ENCODE data around the gene CCDC7. TPM values are rescaled to one million over a fixed set of nuclear protein-coding genes. Genes with fewer than 3 reads are reported as not detected.
"Not testable (repeated sequence)": the region's sequence is repeated elsewhere in the genome, so short reads cannot be mapped to it uniquely, and the experiment has no call there.

The CCDC7 gene
- polyA plus RNA-seq (2013, experiment 1 of 2) = 1.0 TPM
- polyA plus RNA-seq (2013, experiment 2 of 2) = 0.67 TPM

DNA sequence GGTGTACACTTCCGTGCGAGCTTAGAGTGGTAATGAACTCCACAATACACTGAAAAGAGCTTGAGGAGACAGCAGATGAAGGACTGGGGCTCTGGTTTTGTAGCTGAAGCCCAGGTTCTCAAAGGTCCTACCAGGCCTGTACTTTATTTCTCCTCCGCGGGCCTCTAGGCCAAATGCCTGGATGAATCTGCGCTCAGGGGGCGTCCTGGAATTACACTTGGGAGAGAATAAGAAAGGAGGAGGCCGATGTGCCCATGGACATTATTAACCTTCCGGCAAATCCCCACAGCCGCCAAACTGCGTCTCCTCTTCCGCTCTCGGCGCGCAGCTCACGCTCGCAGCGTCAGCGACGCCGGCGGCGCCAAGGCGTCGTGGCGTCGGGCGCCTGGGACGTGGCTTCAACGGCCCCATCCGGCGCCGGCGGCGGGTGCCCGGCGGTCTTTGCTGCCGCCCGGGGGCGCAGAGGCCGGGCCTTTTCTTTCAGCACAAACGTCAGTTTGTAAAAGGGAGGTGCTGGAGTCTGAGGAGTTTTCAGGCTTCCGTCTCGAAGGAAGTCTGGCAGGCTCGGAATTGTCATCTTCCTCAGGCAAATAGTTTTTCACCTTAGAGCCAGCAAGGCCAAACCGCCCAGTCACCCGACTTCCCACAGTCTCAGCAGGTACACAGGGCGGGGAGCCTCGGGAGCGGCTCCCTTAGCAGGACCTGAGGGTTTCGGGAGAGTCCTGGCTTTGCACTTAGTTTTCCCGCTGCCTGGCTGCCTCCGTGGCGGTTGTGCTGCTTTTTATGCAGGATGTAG is at the start of gene CCDC7:
Gene CCDC7, plus strand, starts transcription at position 401 of the 796 bp plus-strand sequence. CDS start 5,503 bp downstream, outside the sequence.
- Histone ChIP-seq H3K4me2 (ENCODE audit: low read length, poor library complexity, severe bottlenecking) (peak within 1 kb of the TSS; percentile 86), H3K23ac (ENCODE audit: low read length in 2 of 2) (peak within 1 kb of the TSS in 1 of 2 experiments; percentile 96), H3K4me1 (ENCODE audit: control insufficient read depth, insufficient read depth, low read depth, low read length) (no peaks in the 10 kb centered on the region), H3K18ac (ENCODE audit: low read depth in 1 of 2, low read length in 2 of 2) (peak within 1 kb of the TSS; percentile 90 to 92), H2AFZ (ENCODE audit: low read depth, low read length) (peak within 1 kb of the TSS; percentile 89), H2AK5ac (ENCODE audit: low read length, severe bottlenecking) (peak within 1 kb of the TSS; percentile 91), H3K9ac (ENCODE audit: low read length) (peak within 1 kb of the TSS; percentile 100), H3K27me3 (ENCODE audit: control insufficient read depth in 1 of 2, insufficient read depth in 1 of 2, low read length in 2 of 2) (peaks cover 2 to 3% of the 10 kb centered on the region in 2 experiments), H4K91ac (ENCODE audit: low read length) (peak within 1 kb of the TSS; percentile 88), H3K27ac (ENCODE audit: low read length, poor library complexity, severe bottlenecking) (peak within 1 kb of the TSS; percentile 96), H2BK5ac (ENCODE audit: low read depth, low read length, poor library complexity, severe bottlenecking) (peak within 1 kb of the TSS; percentile 89), H3K36me3 (ENCODE audit: control insufficient read depth in 1 of 2, insufficient read depth in 2 of 2, low read depth in 1 of 2, low read length in 2 of 2) (no peaks in the 10 kb centered on the region), H2BK12ac (ENCODE audit: low read length in 2 of 2) (peak within 1 kb of the TSS in 1 of 2 experiments; percentile 42), H3K79me1 (replicated peaks; ENCODE audit: low read length, poor library complexity, severe bottlenecking) (peaks cover 2% of the 10 kb centered on the region), H4K8ac (ENCODE audit: low read length) (peak within 1 kb of the TSS; percentile 95), H2BK15ac (ENCODE audit: low read depth, poor library complexity, severe bottlenecking) (peak within 1 kb of the TSS; percentile 50), H3K14ac (ENCODE audit: low read length in 2 of 2) (peak within 1 kb of the TSS in 1 of 2 experiments; percentile 90), H3K9me3 (ENCODE audit: control insufficient read depth, low read length) (no peaks in the 10 kb centered on the region), H3K4ac (ENCODE audit: low read depth in 1 of 2, low read length in 2 of 2) (peak within 1 kb of the TSS in 1 of 2 experiments; percentile 82), H2BK120ac (ENCODE audit: low read depth, low read length) (no peak within 1 kb of the TSS), H3K4me3 (ENCODE audit: insufficient read depth in 1 of 2, low read depth in 1 of 2, low read length in 2 of 2) (peak within 1 kb of the TSS; percentile 57 to 95)
- peak; percentile 91 for DNase-seq
- 1% methylated on average over 39 of the region's 53 CpGs for WGBS

- H3K14ac ChIP-seq (ENCODE audit: low read length in 2 of 2); H3K4me3 ChIP-seq (ENCODE audit: insufficient read depth in 1 of 2, low read depth in 1 of 2, low read length in 2 of 2); H2BK120ac ChIP-seq (ENCODE audit: low read depth, low read length); H3K4me2 ChIP-seq (ENCODE audit: low read length, poor library complexity, severe bottlenecking); H2BK5ac ChIP-seq (ENCODE audit: low read depth, low read length, poor library complexity, severe bottlenecking); H2AFZ ChIP-seq (ENCODE audit: low read depth, low read length); H4K91ac ChIP-seq (ENCODE audit: low read length); H3K27ac ChIP-seq (ENCODE audit: low read length, poor library complexity, severe bottlenecking); H3K9me3 ChIP-seq (ENCODE audit: control insufficient read depth, low read length); H3K4ac ChIP-seq (ENCODE audit: low read depth in 1 of 2, low read length in 2 of 2); DNase-seq; H2BK15ac ChIP-seq (ENCODE audit: low read depth, poor library complexity, severe bottlenecking); H3K79me1 ChIP-seq (replicated peaks; ENCODE audit: low read length, poor library complexity, severe bottlenecking); H3K23ac ChIP-seq (ENCODE audit: low read length in 2 of 2); H3K36me3 ChIP-seq (ENCODE audit: control insufficient read depth in 1 of 2, insufficient read depth in 2 of 2, low read depth in 1 of 2, low read length in 2 of 2); H4K8ac ChIP-seq (ENCODE audit: low read length); H3K9ac ChIP-seq (ENCODE audit: low read length); H2AK5ac ChIP-seq (ENCODE audit: low read length, severe bottlenecking); H2BK12ac ChIP-seq (ENCODE audit: low read length in 2 of 2); H3K18ac ChIP-seq (ENCODE audit: low read depth in 1 of 2, low read length in 2 of 2); H3K27me3 ChIP-seq (ENCODE audit: control insufficient read depth in 1 of 2, insufficient read depth in 1 of 2, low read length in 2 of 2); H3K4me1 ChIP-seq (ENCODE audit: control insufficient read depth, insufficient read depth, low read depth, low read length): not testable (repeated sequence)
- WGBS = 100% methylated on average over 2 of the region's 3 CpGs
Measured at GRCh38 chr10:32397163-32397562, 48.8 kb upstream of the CCDC7 start.

DNA sequence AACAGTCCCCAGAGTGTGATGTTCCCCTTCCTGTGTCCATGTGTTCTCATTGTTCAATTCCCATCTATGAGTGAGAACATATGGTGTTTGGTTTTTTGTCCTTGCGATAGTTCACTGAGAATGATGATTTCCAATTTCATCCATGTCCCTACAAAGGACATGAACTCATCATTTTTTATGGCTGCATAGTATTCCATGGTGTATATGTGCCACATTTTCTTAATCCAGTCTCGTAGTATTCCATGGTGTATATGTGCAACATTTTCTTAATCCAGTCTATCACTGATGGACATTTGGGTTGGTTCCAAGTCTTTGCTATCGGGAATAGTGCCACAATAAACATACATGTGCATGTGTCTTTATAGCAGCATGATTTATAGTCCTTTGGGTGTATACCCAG is 46.2 kb upstream of the CCDC7 start:
- not testable (repeated sequence) for H2BK5ac ChIP-seq (ENCODE audit: low read depth, low read length, poor library complexity, severe bottlenecking); H2BK15ac ChIP-seq (ENCODE audit: low read depth, poor library complexity, severe bottlenecking); H3K9ac ChIP-seq (ENCODE audit: low read length); H3K9me3 ChIP-seq (ENCODE audit: control insufficient read depth, low read length); H3K4me2 ChIP-seq (ENCODE audit: low read length, poor library complexity, severe bottlenecking); H2BK12ac ChIP-seq (ENCODE audit: low read length in 2 of 2); H3K27me3 ChIP-seq (ENCODE audit: control insufficient read depth in 1 of 2, insufficient read depth in 1 of 2, low read length in 2 of 2); H3K4me3 ChIP-seq (ENCODE audit: insufficient read depth in 1 of 2, low read depth in 1 of 2, low read length in 2 of 2); H2BK120ac ChIP-seq (ENCODE audit: low read depth, low read length); H3K4me1 ChIP-seq (ENCODE audit: control insufficient read depth, insufficient read depth, low read depth, low read length); H4K91ac ChIP-seq (ENCODE audit: low read length); H3K36me3 ChIP-seq (ENCODE audit: control insufficient read depth in 1 of 2, insufficient read depth in 2 of 2, low read depth in 1 of 2, low read length in 2 of 2); DNase-seq; H3K4ac ChIP-seq (ENCODE audit: low read depth in 1 of 2, low read length in 2 of 2); H3K27ac ChIP-seq (ENCODE audit: low read length, poor library complexity, severe bottlenecking); H3K23ac ChIP-seq (ENCODE audit: low read length in 2 of 2); H3K18ac ChIP-seq (ENCODE audit: low read depth in 1 of 2, low read length in 2 of 2); H3K14ac ChIP-seq (ENCODE audit: low read length in 2 of 2); H4K8ac ChIP-seq (ENCODE audit: low read length); H3K79me1 ChIP-seq (replicated peaks; ENCODE audit: low read length, poor library complexity, severe bottlenecking); H2AK5ac ChIP-seq (ENCODE audit: low read length, severe bottlenecking); H2AFZ ChIP-seq (ENCODE audit: low read depth, low read length)
- WGBS = 71% methylated on average over 1 of the region's 3 CpGs

- DNase-seq = no peak
- no peak overlapping the region for H2BK12ac ChIP-seq (ENCODE audit: low read length in 2 of 2)
- no peak overlapping the region for H3K4ac ChIP-seq (ENCODE audit: low read depth in 1 of 2, low read length in 2 of 2)
- no peaks in the 10 kb centered on the region for H3K36me3 ChIP-seq (ENCODE audit: control insufficient read depth in 1 of 2, insufficient read depth in 2 of 2, low read depth in 1 of 2, low read length in 2 of 2)
- H2BK5ac ChIP-seq (ENCODE audit: low read depth, low read length, poor library complexity, severe bottlenecking) = no peak overlapping the region
- H4K8ac ChIP-seq (ENCODE audit: low read length) = no peak overlapping the region
- no peak overlapping the region for H2BK120ac ChIP-seq (ENCODE audit: low read depth, low read length)
- H3K23ac ChIP-seq (ENCODE audit: low read length in 2 of 2) = no peak overlapping the region
- no peaks in the 10 kb centered on the region for H3K79me1 ChIP-seq (replicated peaks; ENCODE audit: low read length, poor library complexity, severe bottlenecking)
- H3K14ac ChIP-seq (ENCODE audit: low read length in 2 of 2) = no peak overlapping the region
- no peak overlapping the region for H3K27ac ChIP-seq (ENCODE audit: low read length, poor library complexity, severe bottlenecking)
- H3K4me3 ChIP-seq (ENCODE audit: insufficient read depth in 1 of 2, low read depth in 1 of 2, low read length in 2 of 2) = no peak overlapping the region
- H3K18ac ChIP-seq (ENCODE audit: low read depth in 1 of 2, low read length in 2 of 2) = no peak overlapping the region
- H3K27me3 ChIP-seq (ENCODE audit: control insufficient read depth in 1 of 2, insufficient read depth in 1 of 2, low read length in 2 of 2) = no peaks in the 10 kb centered on the region
- H3K9ac ChIP-seq (ENCODE audit: low read length) = no peak overlapping the region
- no peaks in the 10 kb centered on the region for H3K4me1 ChIP-seq (ENCODE audit: control insufficient read depth, insufficient read depth, low read depth, low read length)
- no peak overlapping the region for H2AK5ac ChIP-seq (ENCODE audit: low read length, severe bottlenecking)
- no peak overlapping the region for H3K4me2 ChIP-seq (ENCODE audit: low read length, poor library complexity, severe bottlenecking)
- no peak overlapping the region for H2BK15ac ChIP-seq (ENCODE audit: low read depth, poor library complexity, severe bottlenecking)
- H4K91ac ChIP-seq (ENCODE audit: low read length) = no peak overlapping the region
- no peaks in the 10 kb centered on the region for H3K9me3 ChIP-seq (ENCODE audit: control insufficient read depth, low read length)
- H2AFZ ChIP-seq (ENCODE audit: low read depth, low read length) = no peak overlapping the region
Measured at GRCh38 chr10:32400961-32401360, 45.0 kb upstream of the CCDC7 start.

Data from mesenchymal stem cell (in vitro differentiated cells and primary cell).